Smooth muscle cell (in vitro differentiated cells): ENCODE data around the gene OR10A2. TPM values are rescaled to one million over a fixed set of nuclear protein-coding genes. Genes with fewer than 3 reads are reported as not detected.

Experiments used
- DNase-seq: peaks from one replicate; lab custom pipeline; 2025; ENCODE audit not compliant: unreplicated experiment; lab: John Stamatoyannopoulos, UW
- H2AFZ ChIP-seq: fragments of 200-600 bp; sonication (generic); 2 replicates; pipeline ENCODE4 v1.6.0; 2016; ENCODE audit warnings: antibody characterized with exemption, low read depth, mild to moderate bottlenecking
- H3F3A ChIP-seq: fragments of 200-600 bp; sonication (generic); 2 replicates; pipeline ENCODE4 v1.6.0; 2017; ENCODE audit warnings: antibody characterized with exemption, low read depth
- H3K27ac ChIP-seq: fragments of 200-600 bp; sonication (generic); 2 replicates; pipeline ENCODE4 v1.5.1; 2016; ENCODE audit warnings: low read depth, mild to moderate bottlenecking
- H3K27me3 ChIP-seq: fragments of 200-600 bp; sonication (generic); 2 replicates; pipeline ENCODE4 v1.6.1; 2016; ENCODE audit warnings: low read depth, mild to moderate bottlenecking
- H3K36me3 ChIP-seq: fragments of 200-600 bp; sonication (generic); 2 replicates; pipeline ENCODE4 v1.5.1; 2016; ENCODE audit warnings: low read depth
- H3K4me1 ChIP-seq: fragments of 200-600 bp; sonication (generic); 2 replicates; pipeline ENCODE4 v1.5.1; 2016; ENCODE audit warnings: low read depth
- H3K4me2 ChIP-seq: fragments of 200-600 bp; sonication (generic); 2 replicates; pipeline ENCODE4 v1.6.0; 2016; ENCODE audit warnings: mild to moderate bottlenecking
- H3K4me3 ChIP-seq: fragments of 200-600 bp; sonication (generic); 2 replicates; pipeline ENCODE4 v1.5.1; 2016; ENCODE audit warnings: mild to moderate bottlenecking
- H3K79me2 ChIP-seq: fragments of 200-600 bp; sonication (generic); 2 replicates; pipeline ENCODE4 v1.6.0; 2016; ENCODE audit warnings: low read depth, mild to moderate bottlenecking
- H3K9ac ChIP-seq: fragments of 200-600 bp; sonication (generic); 2 replicates; pipeline ENCODE4 v1.6.0; 2016; ENCODE audit warnings: low read depth
- H3K9me3 ChIP-seq: fragments of 200-600 bp; sonication (generic); replicated peaks from 2 replicates; pipeline ENCODE4 v1.5.1; 2016; ENCODE audit warnings: low read depth
- H4K20me1 ChIP-seq: fragments of 200-600 bp; sonication (generic); 2 replicates; pipeline ENCODE4 v1.6.0; 2016; ENCODE audit warnings: low read depth
- WGBS: methylation state at CpG from one replicate; pipeline ENCODE4 v1.1.7; 2016; ENCODE audit warnings: low lambda C conversion rate; 5-methylcytosine and 5-hydroxymethylcytosine counted together
- polyA plus RNA-seq: library from polyadenylated mRNA; unstranded; fragments of >200 nt; fragmentation: Nextera tagmentation; extraction: Ambion mirVana; gene quantifications from 2 replicates; pipeline ENCODE4 v1.2.1, GENCODE V29; 2016
- total RNA-seq: library from RNA; depleted of rRNA; stranded (reverse); fragments of >200 nt; gene quantifications from 2 replicates; pipeline ENCODE4 v1.2.3, GENCODE V29; 2014
- TF ChIP-seq, protein P1 (sequence below): fragments of 200-600 bp; sonication (generic); IDR thresholded peaks from 2 replicates; pipeline ENCODE4 v1.5.1; 2017; ENCODE audit warnings: borderline replicate concordance, mild to moderate bottlenecking, antibody characterized with exemption; ENCODE audit not compliant: insufficient read depth, poor library complexity, severe bottlenecking

The OR10A2 gene
- total RNA-seq (not detected in 2 replicates), polyA plus RNA-seq (0.06 TPM in 1 of 2 replicates, not detected in the other)

GRCh38 chr11:6862961-6863360 lies at the start of gene OR10A2:
Gene OR10A2 (plus strand): TSS chr11:6863057. CDS start chr11:6869755, 6,698 bp downstream.
- no peaks in the 10 kb centered on the region for H3K4me1 ChIP-seq
- no peaks in the 10 kb centered on the region for H3K36me3 ChIP-seq
- TF ChIP-seq, protein P1, sequence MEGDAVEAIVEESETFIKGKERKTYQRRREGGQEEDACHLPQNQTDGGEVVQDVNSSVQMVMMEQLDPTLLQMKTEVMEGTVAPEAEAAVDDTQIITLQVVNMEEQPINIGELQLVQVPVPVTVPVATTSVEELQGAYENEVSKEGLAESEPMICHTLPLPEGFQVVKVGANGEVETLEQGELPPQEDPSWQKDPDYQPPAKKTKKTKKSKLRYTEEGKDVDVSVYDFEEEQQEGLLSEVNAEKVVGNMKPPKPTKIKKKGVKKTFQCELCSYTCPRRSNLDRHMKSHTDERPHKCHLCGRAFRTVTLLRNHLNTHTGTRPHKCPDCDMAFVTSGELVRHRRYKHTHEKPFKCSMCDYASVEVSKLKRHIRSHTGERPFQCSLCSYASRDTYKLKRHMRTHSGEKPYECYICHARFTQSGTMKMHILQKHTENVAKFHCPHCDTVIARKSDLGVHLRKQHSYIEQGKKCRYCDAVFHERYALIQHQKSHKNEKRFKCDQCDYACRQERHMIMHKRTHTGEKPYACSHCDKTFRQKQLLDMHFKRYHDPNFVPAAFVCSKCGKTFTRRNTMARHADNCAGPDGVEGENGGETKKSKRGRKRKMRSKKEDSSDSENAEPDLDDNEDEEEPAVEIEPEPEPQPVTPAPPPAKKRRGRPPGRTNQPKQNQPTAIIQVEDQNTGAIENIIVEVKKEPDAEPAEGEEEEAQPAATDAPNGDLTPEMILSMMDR = no peak
- WGBS = 88% methylated on average over 1 of the region's 1 CpG
- no peak within 1 kb of the TSS for H3K4me2 ChIP-seq
- no peak for DNase-seq
- no peaks in the 10 kb centered on the region for H3K9me3 ChIP-seq
- H3K4me3 ChIP-seq = no peak within 1 kb of the TSS
- H4K20me1 ChIP-seq = no peaks in the 10 kb centered on the region
- H3K27ac ChIP-seq = no peak within 1 kb of the TSS
- H3F3A ChIP-seq = no peaks in the 10 kb centered on the region
- no peak within 1 kb of the TSS for H2AFZ ChIP-seq
- no peaks in the 10 kb centered on the region for H3K27me3 ChIP-seq
- no peak within 1 kb of the TSS for H3K9ac ChIP-seq
- H3K79me2 ChIP-seq = no peaks in the 10 kb centered on the region

- WGBS = 87% methylated on average over 2 of the region's 2 CpGs
- Histone ChIP-seq H3K4me1 (no peaks in the 10 kb centered on the region), H3K4me3 (no peak overlapping the region), H2AFZ (no peak overlapping the region), H4K20me1 (no peaks in the 10 kb centered on the region), H3K9me3 (no peaks in the 10 kb centered on the region), H3K36me3 (no peaks in the 10 kb centered on the region), H3K9ac (no peak overlapping the region), H3F3A (no peaks in the 10 kb centered on the region), H3K27me3 (no peaks in the 10 kb centered on the region), H3K4me2 (no peak overlapping the region), H3K79me2 (no peaks in the 10 kb centered on the region), H3K27ac (no peak overlapping the region)
- TF ChIP-seq, protein P1 = no peak
- DNase-seq = no peak
These were observed 49.2 kb upstream of the OR10A2 start for GRCh38 chr11:6813656-6814055.

GRCh38 chr11:6817694-6818093 lies 45.2 kb upstream of the OR10A2 start:
- no peak for DNase-seq

GRCh38 chr11:6818967-6819366 lies 43.9 kb upstream of the OR10A2 start:
- Histone ChIP-seq H3K4me1 (no peaks in the 10 kb centered on the region), H3K4me3 (no peak overlapping the region), H3K27ac (no peak overlapping the region), H2AFZ (no peak overlapping the region), H3K27me3 (no peaks in the 10 kb centered on the region), H3K36me3 (no peaks in the 10 kb centered on the region), H3K4me2 (no peak overlapping the region), H3K9me3 (no peaks in the 10 kb centered on the region), H3K79me2 (no peaks in the 10 kb centered on the region), H3K9ac (no peak overlapping the region), H3F3A (no peaks in the 10 kb centered on the region), H4K20me1 (no peaks in the 10 kb centered on the region)
- WGBS = 89% methylated on average over 5 of the region's 5 CpGs
- no peak for DNase-seq
- TF ChIP-seq, protein P1 = no peak

More at GRCh38 chr11:6817694-6818093, 45.2 kb upstream of the OR10A2 start:
- H3K4me1 ChIP-seq = no peaks in the 10 kb centered on the region
- no peaks in the 10 kb centered on the region for H4K20me1 ChIP-seq
- no peaks in the 10 kb centered on the region for H3F3A ChIP-seq
- H3K27me3 ChIP-seq = no peaks in the 10 kb centered on the region
- no peak overlapping the region for H2AFZ ChIP-seq
- H3K9ac ChIP-seq = no peak overlapping the region
- no peak overlapping the region for H3K4me2 ChIP-seq
- H3K79me2 ChIP-seq = no peaks in the 10 kb centered on the region
- no peak overlapping the region for H3K27ac ChIP-seq
- TF ChIP-seq, protein P1 = no peak
- no peaks in the 10 kb centered on the region for H3K9me3 ChIP-seq
- no peak overlapping the region for H3K4me3 ChIP-seq
- no peaks in the 10 kb centered on the region for H3K36me3 ChIP-seq
- 30% methylated on average over 1 of the region's 1 CpG for WGBS
